ENCODE results near the gene SETD1B. TPM values are rescaled to one million over a fixed set of nuclear protein-coding genes. Genes with fewer than 3 reads are reported as not detected.

Gene SETD1B
- total RNA-seq, 4 donors from 2014 or later = 13.1 to 23.1 (median 19.5) TPM

- H3K4me1 ChIP-seq = peaks cover 9% of the 10 kb centered on the region
- no peaks in the 10 kb centered on the region for H3K9me3 ChIP-seq
- no peak overlapping the region for H3K4me3 ChIP-seq
- no peak for DNase-seq (ENCODE audit: low spot score in 2 of 2)
- no peak for TF ChIP-seq CTCF (IDR thresholded peaks at IDR 0.05)
- no peak for TF ChIP-seq POLR2AphosphoS5 (IDR thresholded peaks at IDR 0.05)
- no peak for TF ChIP-seq EP300 (IDR thresholded peaks at IDR 0.05)
- no peak for TF ChIP-seq POLR2A (IDR thresholded peaks at IDR 0.05)
- no peaks in the 10 kb centered on the region for H3K27me3 ChIP-seq
- H3K27ac ChIP-seq = no peak overlapping the region
- no peaks in the 10 kb centered on the region for H3K36me3 ChIP-seq
- 66% methylated on average over 5 of the region's 5 CpGs for WGBS
These were observed 38.2 kb upstream of the SETD1B start for GRCh38 chr12:121765573-121765972.

GRCh38 chr12:121766290-121767039 is 37.3 kb upstream of the SETD1B start:
- Histone ChIP-seq H3K4me1 (peaks cover 9% of the 10 kb centered on the region), H3K36me3 (no peaks in the 10 kb centered on the region), H3K27me3 (no peaks in the 10 kb centered on the region), H3K4me3 (no peak overlapping the region), H3K9me3 (no peaks in the 10 kb centered on the region), H3K27ac (no peak overlapping the region)
- no peak for DNase-seq (ENCODE audit: low spot score in 2 of 2)
- TF ChIP-seq CTCF (IDR thresholded peaks at IDR 0.05) (no peak), POLR2A (IDR thresholded peaks at IDR 0.05) (no peak), EP300 (IDR thresholded peaks at IDR 0.05) (no peak), POLR2AphosphoS5 (IDR thresholded peaks at IDR 0.05) (no peak)
- WGBS = 88% methylated on average over 5 of the region's 5 CpGs

- H3K27ac ChIP-seq = no peak overlapping the region
- H3K4me1 ChIP-seq = peaks cover 9% of the 10 kb centered on the region
- no peaks in the 10 kb centered on the region for H3K36me3 ChIP-seq
- no peak for TF ChIP-seq CTCF (IDR thresholded peaks at IDR 0.05)
- no peak for TF ChIP-seq POLR2AphosphoS5 (IDR thresholded peaks at IDR 0.05)
- TF ChIP-seq POLR2A (IDR thresholded peaks at IDR 0.05) = no peak
- no peak for TF ChIP-seq EP300 (IDR thresholded peaks at IDR 0.05)
- no peaks in the 10 kb centered on the region for H3K27me3 ChIP-seq
- DNase-seq (ENCODE audit: low spot score in 2 of 2) = no peak
- no peak overlapping the region for H3K4me3 ChIP-seq
- 38% methylated on average over 8 of the region's 10 CpGs for WGBS
- no peaks in the 10 kb centered on the region for H3K9me3 ChIP-seq
These were observed 36.2 kb upstream of the SETD1B start for GRCh38 chr12:121767525-121768016.

- DNase-seq (ENCODE audit: low spot score in 2 of 2) = no peak
- no peaks in the 10 kb centered on the region for H3K9me3 ChIP-seq
- no peak overlapping the region for H3K4me3 ChIP-seq
- TF ChIP-seq POLR2A (IDR thresholded peaks at IDR 0.05) = no peak
- no peak for TF ChIP-seq EP300 (IDR thresholded peaks at IDR 0.05)
- no peak for TF ChIP-seq POLR2AphosphoS5 (IDR thresholded peaks at IDR 0.05)
- TF ChIP-seq CTCF (IDR thresholded peaks at IDR 0.05) = no peak
- H3K27me3 ChIP-seq = no peaks in the 10 kb centered on the region
- no peaks in the 10 kb centered on the region for H3K36me3 ChIP-seq
- peaks cover 19% of the 10 kb centered on the region for H3K4me1 ChIP-seq
- WGBS = 86% methylated on average over 9 of the region's 9 CpGs
- no peak overlapping the region for H3K27ac ChIP-seq
These were observed 34.4 kb upstream of the SETD1B start for GRCh38 chr12:121769297-121769830.

- DNase-seq (ENCODE audit: low spot score in 2 of 2) = no peak
- Histone ChIP-seq H3K4me3 (no peak overlapping the region), H3K27me3 (no peaks in the 10 kb centered on the region), H3K27ac (no peak overlapping the region), H3K36me3 (no peaks in the 10 kb centered on the region), H3K4me1 (peaks cover 19% of the 10 kb centered on the region), H3K9me3 (no peaks in the 10 kb centered on the region)
- TF ChIP-seq POLR2A (IDR thresholded peaks at IDR 0.05) = no peak
- TF ChIP-seq POLR2AphosphoS5 (IDR thresholded peaks at IDR 0.05) = no peak
- TF ChIP-seq CTCF (IDR thresholded peaks at IDR 0.05) = no peak
- no peak for TF ChIP-seq EP300 (IDR thresholded peaks at IDR 0.05)
- 94% methylated on average over 9 of the region's 11 CpGs for WGBS
These were observed 33.9 kb upstream of the SETD1B start for GRCh38 chr12:121769831-121770301.

All from suprapubic skin (tissue), 4 donors.